ENCODE results near the gene GNG4.
"Not testable (repeated sequence)": the region's sequence is repeated elsewhere in the genome, so short reads cannot be mapped to it uniquely, and the experiment has no call there.

GNG4 gene

GRCh38 chr1:235584973-235585372 lies 64.6 kb downstream of the GNG4 start:
- no peaks in the 10 kb centered on the region for H3K36me3 ChIP-seq (ENCODE audit: control insufficient read depth, insufficient read depth, low read length)
- no peak overlapping the region for H3K27ac ChIP-seq (ENCODE audit: low read depth, low read length)
- no peaks in the 10 kb centered on the region for H3K4me1 ChIP-seq (ENCODE audit: control insufficient read depth, insufficient read depth, low read length)
- H3K4me3 ChIP-seq (ENCODE audit: low read length) = no peak overlapping the region
- H3K27me3 ChIP-seq (ENCODE audit: control insufficient read depth, insufficient read depth, low read length) = no peaks in the 10 kb centered on the region
- H3K9ac ChIP-seq (ENCODE audit: low read length) = no peak overlapping the region

- H3K36me3 ChIP-seq (ENCODE audit: control insufficient read depth, insufficient read depth, low read length) = no peaks in the 10 kb centered on the region
- H3K4me1 ChIP-seq (ENCODE audit: control insufficient read depth, insufficient read depth, low read length) = no peaks in the 10 kb centered on the region
- H3K4me3 ChIP-seq (ENCODE audit: low read length) = no peak overlapping the region
- no peak overlapping the region for H3K9ac ChIP-seq (ENCODE audit: low read length)
- no peaks in the 10 kb centered on the region for H3K27me3 ChIP-seq (ENCODE audit: control insufficient read depth, insufficient read depth, low read length)
- no peak overlapping the region for H3K27ac ChIP-seq (ENCODE audit: low read depth, low read length)
Observed at GRCh38 chr1:235583511-235584001, 66.0 kb downstream of the GNG4 start.

GRCh38 chr1:235582130-235582529 lies 67.5 kb downstream of the GNG4 start:
- Histone ChIP-seq H3K9ac (ENCODE audit: low read length) (no peak overlapping the region), H3K4me3 (ENCODE audit: low read length) (no peak overlapping the region), H3K27ac (ENCODE audit: low read depth, low read length) (no peak overlapping the region), H3K4me1 (ENCODE audit: control insufficient read depth, insufficient read depth, low read length) (no peaks in the 10 kb centered on the region), H3K27me3 (ENCODE audit: control insufficient read depth, insufficient read depth, low read length) (no peaks in the 10 kb centered on the region), H3K36me3 (ENCODE audit: control insufficient read depth, insufficient read depth, low read length) (no peaks in the 10 kb centered on the region)

GRCh38 chr1:235579891-235580290 lies 69.7 kb downstream of the GNG4 start:
- no peak overlapping the region for H3K9ac ChIP-seq (ENCODE audit: low read length)
- H3K4me1 ChIP-seq (ENCODE audit: control insufficient read depth, insufficient read depth, low read length) = no peaks in the 10 kb centered on the region
- no peaks in the 10 kb centered on the region for H3K36me3 ChIP-seq (ENCODE audit: control insufficient read depth, insufficient read depth, low read length)
- no peak overlapping the region for H3K4me3 ChIP-seq (ENCODE audit: low read length)
- no peaks in the 10 kb centered on the region for H3K27me3 ChIP-seq (ENCODE audit: control insufficient read depth, insufficient read depth, low read length)
- H3K27ac ChIP-seq (ENCODE audit: low read depth, low read length) = no peak overlapping the region

- Histone ChIP-seq H3K27me3 (ENCODE audit: control insufficient read depth, insufficient read depth, low read length) (no peaks in the 10 kb centered on the region), H3K9ac (ENCODE audit: low read length) (no peak overlapping the region), H3K27ac (ENCODE audit: low read depth, low read length) (no peak overlapping the region), H3K4me3 (ENCODE audit: low read length) (no peak overlapping the region), H3K4me1 (ENCODE audit: control insufficient read depth, insufficient read depth, low read length) (no peaks in the 10 kb centered on the region), H3K36me3 (ENCODE audit: control insufficient read depth, insufficient read depth, low read length) (no peaks in the 10 kb centered on the region)
Observed at GRCh38 chr1:235575597-235575996, 74.0 kb downstream of the GNG4 start.

- H3K4me3 ChIP-seq (ENCODE audit: low read length) = no peak overlapping the region
- H3K27ac ChIP-seq (ENCODE audit: low read depth, low read length) = no peak overlapping the region
- no peaks in the 10 kb centered on the region for H3K36me3 ChIP-seq (ENCODE audit: control insufficient read depth, insufficient read depth, low read length)
- no peak overlapping the region for H3K9ac ChIP-seq (ENCODE audit: low read length)
- H3K4me1 ChIP-seq (ENCODE audit: control insufficient read depth, insufficient read depth, low read length) = no peaks in the 10 kb centered on the region
- H3K27me3 ChIP-seq (ENCODE audit: control insufficient read depth, insufficient read depth, low read length) = no peaks in the 10 kb centered on the region
Observed at GRCh38 chr1:235573880-235574279, 75.7 kb downstream of the GNG4 start.

GRCh38 chr1:235572971-235573370 lies 76.6 kb downstream of the GNG4 start:
- H3K27me3 ChIP-seq (ENCODE audit: control insufficient read depth, insufficient read depth, low read length); H3K27ac ChIP-seq (ENCODE audit: low read depth, low read length): not testable (repeated sequence)

GRCh38 chr1:235571482-235571881 lies 78.1 kb downstream of the GNG4 start:
- Histone ChIP-seq H3K9ac (ENCODE audit: low read length) (no peak overlapping the region), H3K4me1 (ENCODE audit: control insufficient read depth, insufficient read depth, low read length) (no peaks in the 10 kb centered on the region), H3K27ac (ENCODE audit: low read depth, low read length) (no peak overlapping the region), H3K36me3 (ENCODE audit: control insufficient read depth, insufficient read depth, low read length) (no peaks in the 10 kb centered on the region), H3K4me3 (ENCODE audit: low read length) (no peak overlapping the region), H3K27me3 (ENCODE audit: control insufficient read depth, insufficient read depth, low read length) (no peaks in the 10 kb centered on the region)

More at GRCh38 chr1:235572971-235573370, 76.6 kb downstream of the GNG4 start:
- not testable (repeated sequence) for H3K4me1 ChIP-seq (ENCODE audit: control insufficient read depth, insufficient read depth, low read length); H3K36me3 ChIP-seq (ENCODE audit: control insufficient read depth, insufficient read depth, low read length); H3K9ac ChIP-seq (ENCODE audit: low read length); H3K4me3 ChIP-seq (ENCODE audit: low read length)

GRCh38 chr1:235567812-235568503 lies 81.6 kb downstream of the GNG4 start:
- H3K36me3 ChIP-seq (ENCODE audit: control insufficient read depth, insufficient read depth, low read length) = no peaks in the 10 kb centered on the region
- H3K27ac ChIP-seq (ENCODE audit: low read depth, low read length) = no peak overlapping the region
- no peaks in the 10 kb centered on the region for H3K27me3 ChIP-seq (ENCODE audit: control insufficient read depth, insufficient read depth, low read length)
- no peaks in the 10 kb centered on the region for H3K4me1 ChIP-seq (ENCODE audit: control insufficient read depth, insufficient read depth, low read length)
- H3K9ac ChIP-seq (ENCODE audit: low read length) = no peak overlapping the region
- H3K4me3 ChIP-seq (ENCODE audit: low read length) = no peak overlapping the region

- no peaks in the 10 kb centered on the region for H3K36me3 ChIP-seq (ENCODE audit: control insufficient read depth, insufficient read depth, low read length)
- no peak overlapping the region for H3K27ac ChIP-seq (ENCODE audit: low read depth, low read length)
- H3K9ac ChIP-seq (ENCODE audit: low read length) = no peak overlapping the region
Observed at GRCh38 chr1:235566084-235566483, 83.5 kb downstream of the GNG4 start.

GRCh38 chr1:235563513-235564061 lies 86.0 kb downstream of the GNG4 start:
- H3K27me3 ChIP-seq (ENCODE audit: control insufficient read depth, insufficient read depth, low read length) = no peaks in the 10 kb centered on the region
- no peak overlapping the region for H3K9ac ChIP-seq (ENCODE audit: low read length)
- no peak overlapping the region for H3K27ac ChIP-seq (ENCODE audit: low read depth, low read length)
- H3K4me3 ChIP-seq (ENCODE audit: low read length) = no peak overlapping the region
- no peaks in the 10 kb centered on the region for H3K36me3 ChIP-seq (ENCODE audit: control insufficient read depth, insufficient read depth, low read length)
- H3K4me1 ChIP-seq (ENCODE audit: control insufficient read depth, insufficient read depth, low read length) = no peaks in the 10 kb centered on the region

More at GRCh38 chr1:235566084-235566483, 83.5 kb downstream of the GNG4 start:
- H3K4me1 ChIP-seq (ENCODE audit: control insufficient read depth, insufficient read depth, low read length) = no peaks in the 10 kb centered on the region
- no peaks in the 10 kb centered on the region for H3K27me3 ChIP-seq (ENCODE audit: control insufficient read depth, insufficient read depth, low read length)
- H3K4me3 ChIP-seq (ENCODE audit: low read length) = no peak overlapping the region

GRCh38 chr1:235562589-235562988 lies 87.0 kb downstream of the GNG4 start:
- no peaks in the 10 kb centered on the region for H3K27me3 ChIP-seq (ENCODE audit: control insufficient read depth, insufficient read depth, low read length)
- no peak overlapping the region for H3K27ac ChIP-seq (ENCODE audit: low read depth, low read length)
- no peaks in the 10 kb centered on the region for H3K4me1 ChIP-seq (ENCODE audit: control insufficient read depth, insufficient read depth, low read length)
- no peak overlapping the region for H3K9ac ChIP-seq (ENCODE audit: low read length)
- no peaks in the 10 kb centered on the region for H3K36me3 ChIP-seq (ENCODE audit: control insufficient read depth, insufficient read depth, low read length)
- H3K4me3 ChIP-seq (ENCODE audit: low read length) = no peak overlapping the region

- no peaks in the 10 kb centered on the region for H3K27me3 ChIP-seq (ENCODE audit: control insufficient read depth, insufficient read depth, low read length)
- H3K27ac ChIP-seq (ENCODE audit: low read depth, low read length) = no peak overlapping the region
- H3K4me1 ChIP-seq (ENCODE audit: control insufficient read depth, insufficient read depth, low read length) = no peaks in the 10 kb centered on the region
- H3K9ac ChIP-seq (ENCODE audit: low read length) = no peak overlapping the region
- no peak overlapping the region for H3K4me3 ChIP-seq (ENCODE audit: low read length)
- H3K36me3 ChIP-seq (ENCODE audit: control insufficient read depth, insufficient read depth, low read length) = no peaks in the 10 kb centered on the region
Observed at GRCh38 chr1:235558621-235559169, 90.9 kb downstream of the GNG4 start.

All from rectal smooth muscle tissue (tissue), 1 donor.